ENCODE results near the gene ADAM15.

DNA sequence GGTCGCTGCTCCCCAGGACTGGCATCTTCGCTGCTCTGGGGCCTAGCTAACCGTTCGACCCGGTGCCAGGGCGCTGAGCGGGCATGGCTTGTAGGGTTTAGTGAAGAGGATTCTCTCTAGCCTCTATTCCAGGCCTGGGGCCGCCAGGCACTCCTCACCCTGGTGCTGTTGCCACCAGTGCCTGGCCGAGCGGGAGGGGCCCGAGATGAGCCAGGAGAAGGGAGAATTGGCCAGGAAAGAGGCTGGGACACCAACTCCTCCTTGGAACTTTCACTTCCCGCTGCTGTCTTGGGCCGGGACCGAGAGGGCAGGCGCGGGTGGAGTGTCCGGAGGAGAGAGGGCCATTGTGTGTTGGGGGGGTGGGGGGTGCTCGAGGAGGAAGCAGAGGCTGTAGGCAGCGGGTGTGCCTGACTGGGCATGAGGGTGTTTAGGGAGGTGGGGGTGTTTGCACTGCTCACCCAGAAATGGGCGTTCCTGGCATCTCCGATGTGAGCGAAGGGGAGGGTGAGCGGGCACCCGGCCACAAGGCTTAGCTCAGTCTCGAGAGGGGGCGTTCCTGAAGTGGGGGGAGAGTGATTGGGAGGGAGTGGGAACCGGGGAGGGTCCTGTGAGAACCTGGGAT is 772 bp downstream of the ADAM15 start:
- TF ChIP-seq, protein P1, sequence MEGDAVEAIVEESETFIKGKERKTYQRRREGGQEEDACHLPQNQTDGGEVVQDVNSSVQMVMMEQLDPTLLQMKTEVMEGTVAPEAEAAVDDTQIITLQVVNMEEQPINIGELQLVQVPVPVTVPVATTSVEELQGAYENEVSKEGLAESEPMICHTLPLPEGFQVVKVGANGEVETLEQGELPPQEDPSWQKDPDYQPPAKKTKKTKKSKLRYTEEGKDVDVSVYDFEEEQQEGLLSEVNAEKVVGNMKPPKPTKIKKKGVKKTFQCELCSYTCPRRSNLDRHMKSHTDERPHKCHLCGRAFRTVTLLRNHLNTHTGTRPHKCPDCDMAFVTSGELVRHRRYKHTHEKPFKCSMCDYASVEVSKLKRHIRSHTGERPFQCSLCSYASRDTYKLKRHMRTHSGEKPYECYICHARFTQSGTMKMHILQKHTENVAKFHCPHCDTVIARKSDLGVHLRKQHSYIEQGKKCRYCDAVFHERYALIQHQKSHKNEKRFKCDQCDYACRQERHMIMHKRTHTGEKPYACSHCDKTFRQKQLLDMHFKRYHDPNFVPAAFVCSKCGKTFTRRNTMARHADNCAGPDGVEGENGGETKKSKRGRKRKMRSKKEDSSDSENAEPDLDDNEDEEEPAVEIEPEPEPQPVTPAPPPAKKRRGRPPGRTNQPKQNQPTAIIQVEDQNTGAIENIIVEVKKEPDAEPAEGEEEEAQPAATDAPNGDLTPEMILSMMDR (IDR thresholded peaks at IDR 0.05; ENCODE audit: low read depth, low read length), result no peak
- TF ChIP-seq, protein P2, sequence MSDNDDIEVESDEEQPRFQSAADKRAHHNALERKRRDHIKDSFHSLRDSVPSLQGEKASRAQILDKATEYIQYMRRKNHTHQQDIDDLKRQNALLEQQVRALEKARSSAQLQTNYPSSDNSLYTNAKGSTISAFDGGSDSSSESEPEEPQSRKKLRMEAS (IDR thresholded peaks at IDR 0.05; ENCODE audit: low read depth, low read length), result no peak
- TF ChIP-seq POLR2A (IDR thresholded peaks at IDR 0.05; ENCODE audit: extremely low read depth, insufficient read length), result no peak
- no peak for TF ChIP-seq MYC (IDR thresholded peaks at IDR 0.05; ENCODE audit: low read depth, low read length)
